T-helper 2 cell treated with Interferon-gamma antibody and Interleukin-4, amounts not matched to agents 5 μg/mL and 100 μg/mL, for 36 hours (primary cell): ENCODE results near the gene HEATR5B.
A peak's percentile ranks its signal among the peaks of the same experiment; 100 is the strongest.
"Not testable (repeated sequence)": the region's sequence is repeated elsewhere in the genome, so short reads cannot be mapped to it uniquely, and the experiment has no call there.

Experiments used
- DNase-seq: peaks from one replicate; pipeline ENCODE4 v3.0.0; 2021; ENCODE audit warnings: low spot score
- H3K27ac Mint-ChIP-seq: one replicate; pipeline ENCODE4 v1.8.0; 2021; ENCODE audit warnings: mild to moderate bottlenecking, mixed read lengths
- H3K27me3 Mint-ChIP-seq: one replicate; pipeline ENCODE4 v1.8.0; 2021; ENCODE audit warnings: low read depth, mixed read lengths
- H3K36me3 Mint-ChIP-seq: one replicate; pipeline ENCODE4 v1.8.0; 2021; ENCODE audit warnings: low read depth, mixed read lengths
- H3K4me1 Mint-ChIP-seq: one replicate; pipeline ENCODE4 v1.8.0; 2021; ENCODE audit warnings: low read depth, mixed read lengths
- H3K4me3 Mint-ChIP-seq: one replicate; pipeline ENCODE4 v1.8.0; 2022; ENCODE audit warnings: mild to moderate bottlenecking, moderate library complexity, mixed read lengths
- H3K9me3 Mint-ChIP-seq: one replicate; pipeline ENCODE4 v1.8.0; 2021; ENCODE audit warnings: mixed read lengths

The HEATR5B gene

GRCh38 chr2:36963106-36963505, 121.1 kb downstream of the HEATR5B start:
- peaks cover 19% of the 10 kb centered on the region for H3K36me3 Mint-ChIP-seq
- no peaks in the 10 kb centered on the region for H3K9me3 Mint-ChIP-seq
- H3K4me1 Mint-ChIP-seq: peaks cover 63% of the 10 kb centered on the region
- no peak for DNase-seq
- no peak overlapping the region for H3K27ac Mint-ChIP-seq
- no peak overlapping the region for H3K4me3 Mint-ChIP-seq
- no peaks in the 10 kb centered on the region for H3K27me3 Mint-ChIP-seq

GRCh38 chr2:36960773-36961172, 123.4 kb downstream of the HEATR5B start:
- Mint-ChIP-seq H3K9me3 (no peaks in the 10 kb centered on the region), H3K36me3 (peaks cover 20% of the 10 kb centered on the region), H3K27ac (peak overlapping the region; percentile 41), H3K27me3 (no peaks in the 10 kb centered on the region), H3K4me1 (peaks cover 49% of the 10 kb centered on the region), H3K4me3 (no peak overlapping the region)
- DNase-seq: no peak

DNA sequence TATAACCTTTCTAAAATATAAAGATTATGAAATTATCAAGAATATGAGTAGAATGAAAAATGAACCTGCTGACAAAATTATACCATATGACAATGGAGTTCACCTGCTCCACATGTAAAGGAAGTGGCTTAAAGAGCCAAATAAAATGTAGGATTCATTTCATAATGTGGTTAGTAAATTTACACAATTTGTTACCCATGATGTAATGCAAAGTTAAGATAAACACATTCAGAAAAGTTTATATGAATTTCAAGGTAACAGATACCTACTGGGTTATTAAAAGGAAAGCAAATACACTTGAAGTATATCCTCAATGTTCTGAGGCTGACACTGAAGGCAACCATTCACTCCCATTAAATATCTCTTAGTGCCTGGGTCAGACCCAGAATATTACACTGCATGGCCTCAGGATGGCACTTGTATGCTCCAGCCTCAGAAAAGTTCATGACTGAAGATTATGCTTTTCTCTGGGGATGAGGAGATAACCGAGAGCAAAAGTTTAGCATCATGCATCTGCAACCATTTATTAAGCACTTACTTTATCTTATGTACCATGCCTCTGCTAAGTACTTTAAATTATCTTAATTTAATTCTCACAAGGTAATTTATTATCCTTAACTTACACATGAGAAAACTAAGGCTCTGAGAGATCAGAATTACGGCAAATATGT, 124.0 kb downstream of the HEATR5B start:
- peaks cover 47% of the 10 kb centered on the region for H3K4me1 Mint-ChIP-seq
- no peaks in the 10 kb centered on the region for H3K27me3 Mint-ChIP-seq
- H3K9me3 Mint-ChIP-seq: no peaks in the 10 kb centered on the region
- no peak for DNase-seq
- H3K4me3 Mint-ChIP-seq: no peak overlapping the region
- H3K27ac Mint-ChIP-seq: no peak overlapping the region
- peaks cover 20% of the 10 kb centered on the region for H3K36me3 Mint-ChIP-seq

DNA sequence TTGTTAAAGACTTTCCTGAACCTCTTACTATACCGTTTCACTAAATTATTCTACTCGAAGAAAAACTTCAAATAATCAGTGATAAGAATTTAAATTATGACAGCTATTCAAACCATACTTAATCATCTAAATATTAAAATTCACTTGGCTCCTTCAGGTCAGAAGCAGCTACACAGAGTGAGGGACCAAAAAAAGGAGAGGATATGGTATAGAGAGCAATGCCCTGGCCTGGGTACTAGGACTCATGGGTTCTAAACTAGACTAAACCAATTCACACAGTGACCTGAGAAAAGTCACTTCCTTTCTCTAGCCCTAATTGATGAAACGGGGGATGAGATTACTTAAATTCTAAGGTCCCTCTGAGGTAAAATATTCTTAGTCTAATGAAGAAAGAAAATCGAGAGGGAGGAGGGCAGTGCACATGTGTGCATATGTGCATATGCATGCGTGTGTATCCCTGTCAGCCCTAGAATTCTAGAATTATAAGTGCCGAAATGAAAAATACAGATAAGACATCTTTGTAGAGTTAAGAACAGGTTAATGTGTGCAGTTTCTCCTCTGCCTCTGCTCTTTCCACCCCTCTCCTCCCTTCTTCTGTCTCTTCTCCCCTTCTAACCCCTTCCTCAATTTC, 129.1 kb downstream of the HEATR5B start:
- Mint-ChIP-seq H3K27ac (no peak overlapping the region), H3K27me3 (no peaks in the 10 kb centered on the region), H3K4me1 (peaks cover 31% of the 10 kb centered on the region), H3K9me3 (no peaks in the 10 kb centered on the region), H3K36me3 (peaks cover 8% of the 10 kb centered on the region), H3K4me3 (no peak overlapping the region)
- no peak for DNase-seq

DNA sequence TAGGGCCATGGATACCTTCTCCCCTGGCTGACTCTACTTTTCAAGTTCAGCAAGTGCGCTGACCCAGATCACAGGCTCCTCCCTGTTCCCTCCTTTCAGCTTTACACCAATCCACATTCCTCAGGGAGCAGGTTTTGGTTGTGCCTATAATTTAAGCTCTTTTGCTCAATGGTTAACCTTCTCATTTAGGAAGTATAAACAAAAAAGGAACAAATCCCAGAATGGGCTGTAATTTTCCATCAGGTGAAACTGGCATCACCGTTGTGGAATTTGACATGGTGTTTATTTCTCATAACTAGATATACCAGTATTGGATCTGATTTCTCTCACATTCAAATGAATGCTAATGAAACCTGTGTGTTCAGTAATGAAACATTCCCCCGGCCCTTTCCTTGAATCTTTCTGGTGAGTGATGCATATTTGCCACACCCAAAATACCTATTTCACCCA, 131.4 kb downstream of the HEATR5B start:
- Mint-ChIP-seq H3K9me3 (no peaks in the 10 kb centered on the region), H3K4me3 (no peak overlapping the region), H3K36me3 (peaks cover 2% of the 10 kb centered on the region), H3K27ac (no peak overlapping the region), H3K4me1 (peaks cover 21% of the 10 kb centered on the region), H3K27me3 (no peaks in the 10 kb centered on the region)
- no peak for DNase-seq

GRCh38 chr2:36951574-36951973, 132.6 kb downstream of the HEATR5B start:
- Mint-ChIP-seq H3K27ac (no peak overlapping the region), H3K27me3 (no peaks in the 10 kb centered on the region), H3K9me3 (no peaks in the 10 kb centered on the region), H3K4me1 (peaks cover 21% of the 10 kb centered on the region), H3K36me3 (peaks cover 2% of the 10 kb centered on the region), H3K4me3 (no peak overlapping the region)
- no peak for DNase-seq

DNA sequence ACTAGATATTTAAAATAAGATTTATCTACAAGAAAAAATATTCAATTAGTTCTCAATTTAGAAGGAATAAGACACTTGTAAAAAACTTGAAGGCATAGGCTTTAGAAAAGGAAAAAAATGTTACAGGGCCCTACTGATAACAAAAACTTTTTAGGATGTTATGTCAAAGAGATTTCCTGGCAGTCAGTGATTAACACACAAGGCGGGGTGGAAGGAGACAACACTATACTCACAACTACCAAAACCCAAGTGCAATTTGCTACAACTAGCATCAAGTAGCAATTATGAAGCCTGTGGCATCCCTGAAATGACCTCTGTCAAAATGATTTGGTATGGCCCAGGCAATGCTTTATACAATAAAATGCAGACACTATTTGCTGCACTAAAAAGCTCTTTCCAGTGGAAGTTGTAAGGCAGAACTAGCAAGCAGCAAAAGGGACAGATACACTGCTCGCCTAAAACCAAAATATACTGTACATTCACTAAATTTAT, 133.1 kb downstream of the HEATR5B start:
- no peaks in the 10 kb centered on the region for H3K9me3 Mint-ChIP-seq
- H3K27ac Mint-ChIP-seq: no peak overlapping the region
- peaks cover 21% of the 10 kb centered on the region for H3K4me1 Mint-ChIP-seq
- no peaks in the 10 kb centered on the region for H3K27me3 Mint-ChIP-seq
- H3K36me3 Mint-ChIP-seq: peaks cover 2% of the 10 kb centered on the region
- DNase-seq: no peak
- H3K4me3 Mint-ChIP-seq: no peak overlapping the region

DNA sequence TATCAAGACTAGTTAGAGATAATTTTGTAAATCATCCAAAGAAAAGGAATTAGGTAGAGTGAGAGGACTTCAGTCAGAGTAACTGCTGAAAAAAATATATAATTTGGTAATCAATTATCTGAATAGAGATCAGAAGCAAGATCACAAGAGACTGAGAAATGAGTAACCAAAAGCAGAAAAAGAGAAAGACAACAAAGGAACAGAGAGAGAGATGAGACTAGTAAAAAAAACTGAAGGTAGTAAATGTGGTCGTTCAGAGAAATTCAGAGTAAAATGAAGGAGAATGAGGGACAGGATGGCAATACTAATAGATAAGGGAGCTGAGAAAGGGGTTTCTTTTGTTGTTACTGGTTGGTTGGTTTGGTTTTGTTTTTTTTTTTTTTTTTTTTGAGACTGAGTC, 134.3 kb downstream of the HEATR5B start:
- Mint-ChIP-seq H3K36me3 (peaks cover 2% of the 10 kb centered on the region), H3K27me3 (no peaks in the 10 kb centered on the region), H3K4me3 (no peak overlapping the region), H3K27ac (peak overlapping the region; percentile 29), H3K9me3 (no peaks in the 10 kb centered on the region), H3K4me1 (peaks cover 18% of the 10 kb centered on the region)
- no peak for DNase-seq

DNA sequence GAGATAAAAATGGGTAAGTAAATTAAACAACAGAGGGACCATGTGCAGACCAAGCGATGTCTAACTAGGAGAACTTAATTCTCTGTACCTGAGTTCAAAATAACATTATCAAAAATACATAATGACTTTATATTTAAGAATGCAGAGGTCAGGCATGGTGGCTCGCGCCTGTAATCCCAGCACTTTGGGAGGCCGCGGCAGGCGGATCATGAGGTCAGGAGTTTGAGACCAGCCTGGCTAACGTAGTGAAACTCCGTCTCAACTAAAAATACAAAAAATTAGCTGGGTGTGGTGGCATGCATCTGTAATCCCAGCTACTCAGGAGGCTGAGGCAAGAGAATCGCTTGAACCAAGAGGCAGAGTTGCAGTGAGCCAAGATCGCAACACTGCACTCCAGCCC, 138.9 kb downstream of the HEATR5B start:
- not testable (repeated sequence) for H3K27me3 Mint-ChIP-seq, H3K27ac Mint-ChIP-seq, H3K4me3 Mint-ChIP-seq, H3K36me3 Mint-ChIP-seq, H3K9me3 Mint-ChIP-seq, DNase-seq
- peaks cover 10% of the 10 kb centered on the region for H3K4me1 Mint-ChIP-seq

GRCh38 chr2:36941867-36942266, 142.3 kb downstream of the HEATR5B start:
- H3K4me3 Mint-ChIP-seq: no peak overlapping the region
- no peaks in the 10 kb centered on the region for H3K9me3 Mint-ChIP-seq
- no peak overlapping the region for H3K27ac Mint-ChIP-seq
- H3K4me1 Mint-ChIP-seq: no peaks in the 10 kb centered on the region
- no peaks in the 10 kb centered on the region for H3K27me3 Mint-ChIP-seq
- DNase-seq: no peak
- no peaks in the 10 kb centered on the region for H3K36me3 Mint-ChIP-seq

- H3K27ac Mint-ChIP-seq, DNase-seq, H3K27me3 Mint-ChIP-seq, H3K36me3 Mint-ChIP-seq, H3K4me3 Mint-ChIP-seq, H3K4me1 Mint-ChIP-seq, H3K9me3 Mint-ChIP-seq: not testable (repeated sequence)
Measured at GRCh38 chr2:36936526-36936925, 147.6 kb downstream of the HEATR5B start.

- H3K4me3 Mint-ChIP-seq, H3K36me3 Mint-ChIP-seq, H3K4me1 Mint-ChIP-seq, H3K27me3 Mint-ChIP-seq, H3K27ac Mint-ChIP-seq, H3K9me3 Mint-ChIP-seq, DNase-seq: not testable (repeated sequence)
Measured at GRCh38 chr2:36931688-36932087, 152.5 kb downstream of the HEATR5B start.
